ENCODE data around the gene DPP6. TPM values are rescaled to one million over a fixed set of nuclear protein-coding genes. Genes with fewer than 3 reads are reported as not detected.

Gene DPP6
- total and polyA plus RNA-seq, 12 donors = 0.07 to 2.1 (median 0.16) TPM; not detected in 4

DNA sequence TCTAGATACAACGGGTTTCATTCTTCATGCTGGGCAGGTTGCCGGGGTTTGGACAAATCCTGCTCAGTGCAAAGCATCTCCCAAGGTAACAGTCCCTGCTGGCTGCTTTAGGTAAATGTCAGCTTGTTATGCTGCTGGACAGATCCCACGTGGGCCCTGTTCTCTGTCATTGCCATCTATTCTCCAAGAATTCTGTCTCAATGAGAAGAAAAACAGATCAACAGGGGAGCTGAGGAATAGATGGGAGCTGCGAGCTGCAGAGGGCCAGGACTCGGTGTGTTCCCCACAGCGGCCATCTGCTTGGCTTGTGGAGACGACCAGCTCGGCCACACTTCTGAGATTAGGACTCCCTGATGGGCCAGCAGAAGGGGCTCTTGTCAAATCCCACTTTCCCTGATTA is 235.2 kb downstream of the DPP6 start:
- TF ChIP-seq, protein P1, sequence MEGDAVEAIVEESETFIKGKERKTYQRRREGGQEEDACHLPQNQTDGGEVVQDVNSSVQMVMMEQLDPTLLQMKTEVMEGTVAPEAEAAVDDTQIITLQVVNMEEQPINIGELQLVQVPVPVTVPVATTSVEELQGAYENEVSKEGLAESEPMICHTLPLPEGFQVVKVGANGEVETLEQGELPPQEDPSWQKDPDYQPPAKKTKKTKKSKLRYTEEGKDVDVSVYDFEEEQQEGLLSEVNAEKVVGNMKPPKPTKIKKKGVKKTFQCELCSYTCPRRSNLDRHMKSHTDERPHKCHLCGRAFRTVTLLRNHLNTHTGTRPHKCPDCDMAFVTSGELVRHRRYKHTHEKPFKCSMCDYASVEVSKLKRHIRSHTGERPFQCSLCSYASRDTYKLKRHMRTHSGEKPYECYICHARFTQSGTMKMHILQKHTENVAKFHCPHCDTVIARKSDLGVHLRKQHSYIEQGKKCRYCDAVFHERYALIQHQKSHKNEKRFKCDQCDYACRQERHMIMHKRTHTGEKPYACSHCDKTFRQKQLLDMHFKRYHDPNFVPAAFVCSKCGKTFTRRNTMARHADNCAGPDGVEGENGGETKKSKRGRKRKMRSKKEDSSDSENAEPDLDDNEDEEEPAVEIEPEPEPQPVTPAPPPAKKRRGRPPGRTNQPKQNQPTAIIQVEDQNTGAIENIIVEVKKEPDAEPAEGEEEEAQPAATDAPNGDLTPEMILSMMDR (IDR thresholded peaks at IDR 0.05) = no peak
- H3K27me3 ChIP-seq = peaks cover 0 to 6% (median 0%) of the 10 kb centered on the region in 7 donors
- no peaks in the 10 kb centered on the region for H3K4me1 ChIP-seq
- intact Hi-C loops (cut with DNase I) = no loop called here
- H3K9me3 ChIP-seq = peaks cover 0 to 14% (median 0%) of the 10 kb centered on the region in 11 donors
- DNase-seq = no peak
- no peak for ATAC-seq
- no peak overlapping the region for H3K27ac ChIP-seq
- no peak overlapping the region for H3K4me3 ChIP-seq
- WGBS, 2 donors = 35% methylated on average over 8 of the region's 8 CpGs
- no peaks in the 10 kb centered on the region for H3K36me3 ChIP-seq

DNA sequence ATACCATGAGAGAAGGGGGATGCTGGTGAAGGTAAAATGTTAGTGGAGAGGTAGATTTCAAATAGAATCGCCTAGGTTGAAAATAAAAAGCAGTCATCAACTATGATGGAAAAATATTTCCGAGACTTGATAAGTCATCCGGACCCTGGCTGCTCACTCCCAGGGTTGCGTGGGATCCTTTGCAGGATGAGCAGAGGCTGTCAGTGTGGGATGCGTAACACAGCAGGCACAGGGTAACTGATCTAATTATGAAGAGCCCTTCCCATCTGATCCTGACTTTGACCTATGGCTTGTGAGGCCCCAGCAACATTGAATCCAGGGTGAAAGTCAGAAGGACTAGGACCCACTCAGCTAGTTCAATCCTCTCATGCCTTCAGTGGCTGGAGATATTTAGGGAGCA is 236.9 kb downstream of the DPP6 start:
- WGBS, 2 donors = 77 to 80% methylated on average over 5 of the region's 5 CpGs
- H3K36me3 ChIP-seq = no peaks in the 10 kb centered on the region
- peaks cover 0 to 6% (median 0%) of the 10 kb centered on the region in 7 donors for H3K27me3 ChIP-seq
- no peak for DNase-seq
- no peaks in the 10 kb centered on the region for H3K4me1 ChIP-seq
- intact Hi-C loops (cut with DNase I) = no loop called here
- peaks cover 0 to 13% (median 0%) of the 10 kb centered on the region in 11 donors for H3K9me3 ChIP-seq
- H3K4me3 ChIP-seq = no peak overlapping the region
- no peak overlapping the region for H3K27ac ChIP-seq
- TF ChIP-seq, protein P1 (IDR thresholded peaks at IDR 0.05) = no peak
- ATAC-seq = no peak

DNA sequence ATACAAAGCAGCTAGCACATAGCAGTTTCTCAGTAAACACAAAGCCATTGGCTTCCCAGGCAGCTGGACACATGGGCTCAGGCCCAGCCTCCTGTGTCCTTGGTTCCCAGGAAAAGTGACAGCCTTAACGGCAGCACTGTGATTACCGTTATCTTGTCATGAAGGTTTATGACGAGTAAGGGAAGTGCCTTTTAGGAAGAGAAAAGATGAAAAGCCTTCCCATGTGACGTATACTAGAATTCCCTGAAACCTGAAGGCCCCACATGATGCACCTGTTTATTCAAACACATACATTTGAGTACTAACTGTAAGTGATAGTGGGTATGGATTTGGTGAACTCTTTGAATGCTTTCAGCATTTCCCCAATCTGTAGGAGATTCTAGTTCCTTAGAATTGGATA is 244.2 kb downstream of the DPP6 start:
- TF ChIP-seq, protein P1 (IDR thresholded peaks at IDR 0.05) = no peak
- no peak overlapping the region for H3K27ac ChIP-seq
- no peak overlapping the region for H3K4me3 ChIP-seq
- intact Hi-C loops (cut with DNase I) = no loop called here
- no peaks in the 10 kb centered on the region for H3K9me3 ChIP-seq
- H3K36me3 ChIP-seq = no peaks in the 10 kb centered on the region
- H3K4me1 ChIP-seq = no peaks in the 10 kb centered on the region
- no peak for ATAC-seq
- no peak for DNase-seq
- no peaks in the 10 kb centered on the region for H3K27me3 ChIP-seq
- 50 to 53% methylated on average over 4 of the region's 4 CpGs for WGBS, 2 donors

DNA sequence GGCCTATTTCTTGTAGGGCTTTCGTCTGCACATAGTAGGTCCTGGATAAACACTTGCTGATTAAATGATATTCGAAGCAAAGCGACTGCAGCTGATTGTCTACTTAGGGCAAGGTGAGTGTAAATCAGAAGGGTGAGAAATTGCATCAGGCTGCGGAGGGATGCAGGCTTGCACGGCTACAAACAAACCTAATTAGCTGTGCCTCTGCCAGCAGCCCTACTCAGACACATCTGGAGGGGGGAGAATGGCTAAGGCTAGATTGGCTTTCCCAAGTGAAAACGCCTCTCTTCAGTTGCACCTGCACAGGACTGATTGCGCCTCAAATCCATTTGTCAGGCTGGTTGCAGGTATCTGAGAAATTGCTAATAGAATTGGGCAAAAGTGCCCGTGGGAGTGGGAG is 247.5 kb downstream of the DPP6 start:
- no peak overlapping the region for H3K4me3 ChIP-seq
- WGBS, 2 donors = 80 to 91% methylated on average over 8 of the region's 8 CpGs
- no peaks in the 10 kb centered on the region for H3K36me3 ChIP-seq
- intact Hi-C loops (cut with DNase I) = no loop called here
- peaks cover 0 to 20% (median 8%) of the 10 kb centered on the region in 7 donors for H3K27me3 ChIP-seq
- H3K27ac ChIP-seq = no peak overlapping the region
- DNase-seq = no peak
- H3K9me3 ChIP-seq = no peaks in the 10 kb centered on the region
- no peak for ATAC-seq
- no peaks in the 10 kb centered on the region for H3K4me1 ChIP-seq
- TF ChIP-seq, protein P1 (IDR thresholded peaks at IDR 0.05) = no peak
